ENCODE data around the gene GRK2.
A peak's percentile ranks its signal among the peaks of the same experiment; 100 is the strongest.
"Not testable (repeated sequence)": the region's sequence is repeated elsewhere in the genome, so short reads cannot be mapped to it uniquely, and the experiment has no call there.

Gene GRK2

GRCh38 chr11:67315325-67315909, 49.1 kb downstream of the GRK2 start:
- no peak for DNase-seq (ENCODE audit: extremely low read depth, low read depth)
- no peak for TF ChIP-seq CTCF (IDR thresholded peaks at IDR 0.05; ENCODE audit: low read depth, low read length, missing control alignments)
- H3K4me3 ChIP-seq (replicated peaks; ENCODE audit: low read depth, low read length), result no peak overlapping the region

- TF ChIP-seq CTCF (IDR thresholded peaks at IDR 0.05; ENCODE audit: low read depth, low read length, missing control alignments), result no peak
Observed at GRCh38 chr11:67316882-67317204, 50.6 kb downstream of the GRK2 start.

GRCh38 chr11:67317205-67317887, 51.1 kb downstream of the GRK2 start:
- DNase-seq (ENCODE audit: extremely low read depth, low read depth), result peak; percentile 87
- peak; percentile 89 for TF ChIP-seq CTCF (IDR thresholded peaks at IDR 0.05; ENCODE audit: low read depth, low read length, missing control alignments)
- peak overlapping the region; percentile 88 for H3K4me3 ChIP-seq (replicated peaks; ENCODE audit: low read depth, low read length)

More at GRCh38 chr11:67316882-67317204, 50.6 kb downstream of the GRK2 start:
- peak overlapping the region; percentile 88 for H3K4me3 ChIP-seq (replicated peaks; ENCODE audit: low read depth, low read length)
- DNase-seq (ENCODE audit: extremely low read depth, low read depth), result no peak

- peak overlapping the region; percentile 88 for H3K4me3 ChIP-seq (replicated peaks; ENCODE audit: low read depth, low read length)
- DNase-seq (ENCODE audit: extremely low read depth, low read depth), result no peak
- TF ChIP-seq CTCF (IDR thresholded peaks at IDR 0.05; ENCODE audit: low read depth, low read length, missing control alignments), result no peak
Observed at GRCh38 chr11:67317888-67318555, 51.7 kb downstream of the GRK2 start.

GRCh38 chr11:67318876-67319275, 52.6 kb downstream of the GRK2 start:
- not testable (repeated sequence) for DNase-seq (ENCODE audit: extremely low read depth, low read depth)
- peak overlapping the region; percentile 88; the same call in 1 of the 2 replicates for H3K4me3 ChIP-seq (replicated peaks; ENCODE audit: low read depth, low read length)

GRCh38 chr11:67320011-67320410, 53.7 kb downstream of the GRK2 start:
- DNase-seq (ENCODE audit: extremely low read depth, low read depth), result no peak
- H3K4me3 ChIP-seq (replicated peaks; ENCODE audit: low read depth, low read length), result no peak overlapping the region
- no peak for TF ChIP-seq CTCF (IDR thresholded peaks at IDR 0.05; ENCODE audit: low read depth, low read length, missing control alignments)

GRCh38 chr11:67320691-67321090, 54.4 kb downstream of the GRK2 start:
- TF ChIP-seq CTCF (IDR thresholded peaks at IDR 0.05; ENCODE audit: low read depth, low read length, missing control alignments), result no peak
- H3K4me3 ChIP-seq (replicated peaks; ENCODE audit: low read depth, low read length), result no peak overlapping the region
- DNase-seq (ENCODE audit: extremely low read depth, low read depth), result no peak

All from HFF-Myc (cell line).